Kidney glomerular epithelial cell (primary cell): ENCODE data around the gene ATF4.

Experiments
- DNase-seq: peaks from one replicate; lab custom pipeline; 2025; lab: John Stamatoyannopoulos, UW

Gene ATF4, protein sequence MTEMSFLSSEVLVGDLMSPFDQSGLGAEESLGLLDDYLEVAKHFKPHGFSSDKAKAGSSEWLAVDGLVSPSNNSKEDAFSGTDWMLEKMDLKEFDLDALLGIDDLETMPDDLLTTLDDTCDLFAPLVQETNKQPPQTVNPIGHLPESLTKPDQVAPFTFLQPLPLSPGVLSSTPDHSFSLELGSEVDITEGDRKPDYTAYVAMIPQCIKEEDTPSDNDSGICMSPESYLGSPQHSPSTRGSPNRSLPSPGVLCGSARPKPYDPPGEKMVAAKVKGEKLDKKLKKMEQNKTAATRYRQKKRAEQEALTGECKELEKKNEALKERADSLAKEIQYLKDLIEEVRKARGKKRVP

DNA sequence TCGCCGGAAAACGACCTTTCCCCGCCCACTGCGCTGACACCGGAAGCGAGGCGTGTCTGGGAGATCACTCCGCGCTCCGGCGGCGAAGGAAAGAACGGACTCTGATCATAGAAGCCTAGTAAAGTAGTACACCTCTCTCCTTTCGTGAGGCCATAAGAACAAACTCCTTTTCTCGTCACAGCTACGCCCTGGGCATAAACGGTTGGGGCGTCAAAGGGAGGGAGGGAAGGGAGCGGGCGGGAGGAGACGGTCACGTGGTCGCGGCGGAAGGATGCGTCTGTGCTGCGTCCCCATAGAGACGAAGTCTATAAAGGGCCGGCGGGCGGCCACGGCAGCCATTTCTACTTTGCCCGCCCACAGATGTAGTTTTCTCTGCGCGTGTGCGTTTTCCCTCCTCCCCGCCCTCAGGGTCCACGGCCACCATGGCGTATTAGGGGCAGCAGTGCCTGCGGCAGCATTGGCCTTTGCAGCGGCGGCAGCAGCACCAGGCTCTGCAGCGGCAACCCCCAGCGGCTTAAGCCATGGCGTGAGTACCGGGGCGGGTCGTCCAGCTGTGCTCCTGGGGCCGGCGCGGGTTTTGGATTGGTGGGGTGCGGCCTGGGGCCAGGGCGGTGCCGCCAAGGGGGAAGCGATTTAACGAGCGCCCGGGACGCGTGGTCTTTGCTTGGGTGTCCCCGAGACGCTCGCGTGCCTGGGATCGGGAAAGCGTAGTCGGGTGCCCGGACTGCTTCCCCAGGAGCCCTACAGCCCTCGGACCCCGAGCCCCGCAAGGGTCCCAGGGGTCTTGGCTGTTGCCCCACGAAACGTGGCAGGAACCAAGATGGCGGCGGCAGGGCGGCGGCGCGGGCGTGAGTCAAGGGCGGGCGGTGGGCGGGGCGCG is at the start of gene ATF4:
ATF4 (plus strand) TSS at position 337 of the 880 bp plus-strand sequence. CDS start 884 bp downstream, outside the sequence.
- DNase-seq = peak; percentile 90

DNA sequence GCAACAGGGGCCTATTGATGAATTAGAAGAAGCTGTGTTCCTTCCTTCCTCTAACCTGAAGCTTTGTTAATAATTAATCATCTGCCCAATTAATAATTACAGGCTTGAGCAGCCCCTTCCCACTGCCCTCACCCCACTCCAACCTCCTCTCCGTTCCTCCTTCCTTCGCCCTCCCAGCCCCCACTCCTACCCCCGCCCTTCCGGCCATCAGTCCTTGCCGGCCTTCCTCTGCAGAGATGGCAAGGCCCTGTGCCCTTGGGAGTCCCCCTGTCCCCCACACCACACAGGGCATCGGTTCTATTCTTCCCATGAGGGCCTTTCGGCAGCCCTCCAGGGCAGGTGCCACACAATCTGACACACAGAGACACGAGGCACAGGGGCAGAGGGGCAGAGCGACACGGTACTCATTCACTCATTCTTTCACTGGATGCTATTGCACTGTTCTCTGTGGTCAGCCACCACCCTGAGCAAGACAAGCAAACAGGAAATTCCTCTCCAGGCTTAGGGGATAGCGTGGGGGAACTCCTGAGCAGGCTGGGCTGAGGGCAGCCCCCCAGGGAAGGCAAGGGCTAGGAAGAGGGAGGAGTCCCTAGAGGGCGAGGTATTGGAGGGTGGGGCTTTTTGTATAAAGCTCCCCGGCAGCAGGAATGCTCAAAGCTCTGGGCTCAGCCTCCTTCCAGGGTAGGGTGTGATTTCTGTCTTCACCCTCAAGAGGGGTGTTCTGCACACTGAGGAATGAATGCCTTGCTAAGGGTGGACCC is 48.8 kb upstream of the ATF4 start:
- peak; percentile 75 for DNase-seq

GRCh38 chr22:39472570-39473556 is 47.5 kb upstream of the ATF4 start:
- no peak for DNase-seq

GRCh38 chr22:39473851-39474250 is 46.5 kb upstream of the ATF4 start:
- no peak for DNase-seq

DNA sequence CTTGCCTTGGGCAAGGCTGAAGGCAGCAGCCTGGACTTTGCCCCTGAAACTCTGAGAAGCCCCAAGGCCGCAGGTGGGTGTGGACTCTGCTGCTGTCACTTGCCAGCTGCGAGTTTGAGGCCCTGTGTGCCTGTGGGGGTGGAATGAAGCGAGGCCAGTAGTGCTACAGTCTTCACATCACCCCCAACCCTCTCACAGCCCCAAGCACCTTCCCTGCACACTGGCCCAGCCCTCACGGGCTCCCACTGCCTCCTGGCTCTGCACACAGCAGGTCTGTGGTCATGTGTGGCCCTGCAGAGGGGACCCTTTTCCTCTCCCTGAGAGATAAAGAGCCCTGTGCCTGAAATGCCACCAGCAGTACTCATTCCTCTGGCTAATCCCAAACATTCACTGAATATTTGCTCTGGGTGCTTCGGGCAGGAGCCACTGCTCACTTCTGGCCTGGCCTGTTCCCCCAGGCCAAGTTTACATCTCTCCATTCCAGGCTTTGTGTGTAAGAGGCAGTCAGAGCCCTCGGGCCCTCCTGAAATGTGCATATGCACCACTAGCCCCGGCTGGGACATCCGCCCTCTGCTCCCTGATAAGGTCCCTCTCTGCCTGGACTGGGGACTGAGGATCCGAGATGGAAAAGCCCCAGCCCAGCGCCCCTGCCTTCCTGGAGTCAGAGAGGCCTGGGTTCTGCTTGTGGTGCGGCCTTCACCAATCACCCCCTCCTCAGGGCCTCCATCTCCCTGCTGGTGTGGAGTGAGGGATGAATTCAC is 45.8 kb upstream of the ATF4 start:
- DNase-seq = no peak

DNA sequence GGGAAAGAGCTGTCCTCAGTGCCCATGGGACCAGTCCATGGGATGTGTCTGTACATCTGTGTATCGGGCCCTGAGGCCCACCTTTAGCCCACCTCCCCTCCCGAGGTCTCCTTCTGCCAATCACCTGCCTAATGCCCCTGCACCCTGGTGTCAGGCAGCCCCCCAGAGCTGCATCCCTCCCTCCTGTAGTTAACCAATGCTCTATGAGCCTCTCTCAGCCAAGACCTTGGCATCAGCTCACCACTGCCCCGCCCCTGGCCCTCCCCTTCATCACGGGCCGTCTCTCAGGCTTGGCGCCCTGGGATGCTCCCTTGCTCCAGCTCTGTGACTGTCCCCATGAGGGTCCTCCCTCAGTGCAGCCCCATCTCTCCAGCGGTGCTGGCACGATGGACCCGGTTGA is 45.0 kb upstream of the ATF4 start:
- DNase-seq = no peak

GRCh38 chr22:39475902-39476301 is 44.5 kb upstream of the ATF4 start:
- DNase-seq = no peak

- no peak for DNase-seq
Measured at GRCh38 chr22:39476664-39477063, 43.7 kb upstream of the ATF4 start.

- no peak for DNase-seq
Measured at GRCh38 chr22:39477542-39477941, 42.8 kb upstream of the ATF4 start.

GRCh38 chr22:39478441-39478850 is 41.9 kb upstream of the ATF4 start:
- peak; percentile 7 for DNase-seq

DNA sequence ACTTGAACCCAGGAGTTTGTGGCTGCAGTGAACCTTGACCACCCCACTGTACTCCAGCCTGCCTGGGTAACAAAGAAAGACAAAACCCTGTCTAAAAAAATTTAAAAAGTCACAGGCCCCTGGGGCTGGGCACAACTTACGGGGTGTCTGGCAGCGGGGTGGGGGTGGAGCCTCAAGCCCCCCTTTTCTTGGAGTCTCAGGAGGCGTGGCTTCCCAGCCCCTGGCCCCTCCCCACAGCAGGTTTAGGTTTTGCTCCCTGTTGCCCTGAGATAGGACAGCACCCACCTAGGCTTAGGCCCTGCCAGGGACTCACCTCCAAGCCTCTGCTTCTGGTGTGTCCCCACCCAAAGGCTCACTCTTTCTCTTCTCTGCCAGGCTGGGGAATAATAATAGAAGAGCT is 41.1 kb upstream of the ATF4 start:
- DNase-seq = no peak

DNA sequence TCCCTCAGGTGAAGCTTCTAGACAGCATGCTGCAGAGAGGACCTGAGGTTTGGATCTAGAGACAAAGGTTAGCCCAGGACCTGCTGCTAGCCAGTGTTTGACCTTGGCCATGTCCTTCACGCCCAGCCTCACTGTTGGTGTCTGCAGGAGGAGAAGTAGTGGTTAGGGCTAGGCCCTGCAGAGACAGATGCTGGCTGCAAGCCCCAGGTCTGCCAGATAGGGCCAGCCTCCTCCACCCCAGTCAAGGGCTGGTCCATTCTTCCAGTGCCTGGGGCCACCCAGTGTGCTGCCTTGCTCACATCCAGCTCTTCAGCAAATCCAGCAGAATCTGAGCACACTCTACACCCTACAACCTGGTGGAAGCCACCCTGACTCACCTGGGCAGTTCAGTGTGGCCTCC is 39.8 kb upstream of the ATF4 start:
- DNase-seq = no peak

GRCh38 chr22:39481054-39481453 is 39.3 kb upstream of the ATF4 start:
- DNase-seq = no peak

- no peak for DNase-seq
Measured at GRCh38 chr22:39481595-39481994, 38.8 kb upstream of the ATF4 start.

- DNase-seq = no peak
Measured at GRCh38 chr22:39482768-39483167, 37.6 kb upstream of the ATF4 start.

DNA sequence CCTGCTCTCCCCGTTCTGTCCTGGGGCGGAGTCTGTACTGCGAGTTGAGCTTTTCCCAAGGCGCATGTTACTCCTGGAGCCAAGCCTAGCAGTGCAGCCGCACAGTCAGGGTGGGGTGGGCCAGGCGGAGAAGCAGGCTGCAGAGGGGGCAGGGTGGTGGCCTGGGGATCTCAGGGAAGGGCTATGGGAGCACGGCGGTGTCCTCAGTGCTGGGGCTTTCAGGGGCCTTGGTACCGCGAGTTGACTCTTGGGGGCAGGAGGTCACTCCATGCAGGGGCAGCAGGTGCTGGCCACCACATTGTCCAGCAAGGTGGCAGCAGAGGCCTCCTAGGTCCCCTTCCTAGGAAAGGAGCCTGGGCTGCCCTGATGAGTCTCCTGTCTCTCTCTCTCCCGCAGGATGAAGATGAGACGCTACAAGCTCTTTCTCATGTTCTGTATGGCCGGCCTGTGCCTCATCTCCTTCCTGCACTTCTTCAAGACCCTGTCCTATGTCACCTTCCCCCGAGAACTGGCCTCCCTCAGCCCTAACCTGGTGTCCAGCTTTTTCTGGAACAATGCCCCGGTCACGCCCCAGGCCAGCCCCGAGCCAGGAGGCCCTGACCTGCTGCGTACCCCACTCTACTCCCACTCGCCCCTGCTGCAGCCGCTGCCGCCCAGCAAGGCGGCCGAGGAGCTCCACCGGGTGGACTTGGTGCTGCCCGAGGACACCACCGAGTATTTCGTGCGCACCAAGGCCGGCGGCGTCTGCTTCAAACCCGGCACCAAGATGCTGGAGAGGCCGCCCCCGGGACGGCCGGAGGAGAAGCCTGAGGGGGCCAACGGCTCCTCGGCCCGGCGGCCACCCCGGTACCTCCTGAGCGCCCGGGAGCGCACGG is 33.2 kb upstream of the ATF4 start:
- no peak for DNase-seq

GRCh38 chr22:39487826-39488520 is 32.4 kb upstream of the ATF4 start:
- DNase-seq = no peak

DNA sequence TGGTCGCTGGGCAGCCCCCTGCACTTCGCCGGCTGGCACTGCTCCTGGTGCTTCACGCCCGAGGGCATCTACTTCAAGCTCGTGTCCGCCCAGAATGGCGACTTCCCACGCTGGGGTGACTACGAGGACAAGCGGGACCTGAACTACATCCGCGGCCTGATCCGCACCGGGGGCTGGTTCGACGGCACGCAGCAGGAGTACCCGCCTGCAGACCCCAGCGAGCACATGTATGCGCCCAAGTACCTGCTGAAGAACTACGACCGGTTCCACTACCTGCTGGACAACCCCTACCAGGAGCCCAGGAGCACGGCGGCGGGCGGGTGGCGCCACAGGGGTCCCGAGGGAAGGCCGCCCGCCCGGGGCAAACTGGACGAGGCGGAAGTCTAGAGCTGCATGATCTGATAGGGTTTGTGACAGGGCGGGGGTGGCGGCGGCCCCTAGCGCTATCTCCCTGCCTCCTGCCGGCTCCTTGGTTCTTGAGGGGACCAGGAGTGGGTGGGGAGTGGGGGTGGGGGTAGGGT is 31.7 kb upstream of the ATF4 start:
- no peak for DNase-seq
